ENCODE results near the gene OR6Y1.
A peak's percentile ranks its signal among the peaks of the same experiment; 100 is the strongest.

The OR6Y1 gene

DNA sequence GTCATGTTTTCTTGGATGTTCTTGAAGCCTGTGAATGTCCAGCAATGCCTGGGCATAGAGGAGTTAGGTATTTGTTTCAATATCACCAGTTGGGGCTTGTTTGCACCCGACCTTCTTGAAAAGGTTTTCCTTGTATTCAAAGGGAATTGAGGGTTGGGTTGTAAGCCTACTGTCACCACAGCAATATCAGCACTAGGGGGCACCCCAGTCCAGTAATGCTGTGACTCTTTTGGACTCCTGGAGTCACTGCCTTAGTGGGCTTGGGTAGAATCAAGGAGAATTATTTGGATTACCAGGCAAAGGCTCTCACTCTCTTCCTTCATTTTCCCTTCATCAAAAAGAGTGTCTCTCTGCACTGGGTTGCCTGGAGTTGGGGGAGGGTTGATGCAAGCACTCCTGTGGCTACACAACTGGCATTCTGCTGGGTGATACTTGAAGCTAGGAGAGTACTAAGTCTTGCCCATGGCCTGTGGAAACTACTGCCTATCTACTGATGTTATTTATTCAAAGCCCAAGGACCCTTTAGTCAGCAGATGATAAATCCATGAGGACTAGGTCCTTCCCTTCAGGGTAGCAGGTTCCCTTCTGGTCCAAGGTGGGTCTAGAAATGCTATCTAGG is 47.7 kb downstream of the OR6Y1 start:
- no peak for DNase-seq (ENCODE audit: low spot score)

GRCh38 chr1:158496374-158496773 is 57.8 kb downstream of the OR6Y1 start:
- DNase-seq (ENCODE audit: low spot score) = peak; percentile 80

DNA sequence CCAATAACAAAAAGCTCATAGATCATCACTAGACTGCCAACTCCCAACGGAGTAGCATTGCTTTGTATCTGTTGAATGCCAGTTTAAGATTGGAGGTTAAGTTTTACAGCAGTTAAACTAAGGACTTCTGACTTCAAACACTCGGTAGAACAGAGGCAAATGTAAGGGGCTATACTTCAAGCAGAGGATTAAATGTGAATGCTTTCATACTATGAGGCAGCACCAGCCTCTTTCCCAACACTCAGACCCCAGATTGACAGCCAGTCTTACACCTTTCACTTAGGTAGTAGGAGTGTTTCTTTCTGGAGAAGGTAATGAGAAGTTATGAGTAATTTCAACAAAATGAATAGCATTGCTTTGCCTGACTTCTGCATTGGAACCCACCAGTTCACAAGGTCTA is 59.4 kb downstream of the OR6Y1 start:
- no peak for DNase-seq (ENCODE audit: low spot score)

Measured in pons (tissue), 1 donor.